Measurements from ENCODE around the gene SDK1.

GRCh38 chr7:3605222-3605621 lies 304.2 kb downstream of the SDK1 start:
- TF ChIP-seq CTCF (IDR thresholded peaks at IDR 0.05) (no peak), POLR2A (IDR thresholded peaks at IDR 0.05) (no peak)
